GM12878 (cell line): ENCODE data around the gene PRKAG3. TPM values are rescaled to one million over a fixed set of nuclear protein-coding genes. Genes with fewer than 3 reads are reported as not detected.

Experiments used
- ATAC-seq: fragments of 200-7000 bp; cut with Tn5 transposase; 3 replicates; pipeline ENCODE4 v1.9.1; 2020; ENCODE audit warnings: mild to moderate bottlenecking, moderate library complexity
- BruUV-seq: library from RNA; stranded (reverse); fragments of 400-500 nt; replicated peaks from 2 replicates; lab custom pipeline; 2021; lab: Mats Ljungman, UMichigan
- CTCF ChIA-PET: fragments of 300-600 bp; sonication (Branson Sonifier 250); formaldehyde crosslinking; extraction: SDS; loops from one replicate; lab custom pipeline; 2021; ENCODE audit warnings: inconsistent platforms; lab: Yijun Ruan, JAX
- POLR2A ChIA-PET: fragments of 350-600 bp; formaldehyde crosslinking; extraction: SDS; loops from one replicate; lab custom pipeline; 2021; ENCODE audit warnings: inconsistent platforms; lab: Charles Lee
- RAD21 ChIA-PET: fragments of 300-600 bp; sonication (Branson Sonifier 250); formaldehyde crosslinking; loops from one replicate; lab custom pipeline; 2023; ENCODE audit warnings: antibody characterized with exemption; ENCODE audit not compliant: unreplicated experiment; lab: Charles Lee
- SMC1A ChIA-PET: fragments of 300-600 bp; sonication (Branson Sonifier 250); formaldehyde crosslinking; loops from one replicate; lab custom pipeline; 2023; ENCODE audit not compliant: unreplicated experiment, uncharacterized antibody; lab: Charles Lee
- DNase-seq: peaks from one replicate; pipeline ENCODE4 v3.0.0-alpha.2; 2011; ENCODE audit warnings: low read depth, low spot score
- FAIRE-seq: peaks from 3 replicates; lab custom pipeline; 2011; peaks lifted over from hg19 to GRCh38; lab: Jason Lieb, UNC
- H2AFZ ChIP-seq: 2 replicates; pipeline ENCODE4 v1.6.0; 2011; ENCODE audit warnings: low read depth, low read length, control low read depth; ENCODE audit not compliant: control insufficient read depth
- H3K27ac ChIP-seq: 2 replicates; pipeline ENCODE4 v1.5.1; 2011; ENCODE audit warnings: control low read depth; ENCODE audit not compliant: control insufficient read depth, insufficient read depth
- H3K27me3 ChIP-seq, 2 experiments: replicated peaks in 1 of 2; 2 replicates each; pipeline versions ENCODE4 v1.6.0 to v1.6.1; 2011; ENCODE audit warnings: low read length in 1 of 2; ENCODE audit not compliant: control insufficient read depth in 2 of 2, insufficient read depth in 2 of 2
- H3K36me3 ChIP-seq, 2 experiments: 2 replicates each; pipeline ENCODE4 v1.5.1; 2011; ENCODE audit warnings: low read length in 1 of 2; ENCODE audit not compliant: control insufficient read depth in 2 of 2, insufficient read depth in 2 of 2
- H3K4me1 ChIP-seq: 2 replicates; pipeline ENCODE4 v1.6.1; 2011; ENCODE audit warnings: mild to moderate bottlenecking, low read length, moderate library complexity, mixed read lengths; ENCODE audit not compliant: control insufficient read depth, insufficient read depth
- H3K4me2 ChIP-seq: 2 replicates; pipeline ENCODE4 v1.6.0; 2011; ENCODE audit warnings: control low read depth; ENCODE audit not compliant: control insufficient read depth, insufficient read depth
- H3K4me3 ChIP-seq: fragments of 200-600 bp; sonication (generic); 2 replicates; pipeline ENCODE4 v1.5.1; 2016
- H3K79me2 ChIP-seq: 2 replicates; pipeline ENCODE4 v1.6.0; 2011; ENCODE audit warnings: low read length; ENCODE audit not compliant: control insufficient read depth, insufficient read depth
- H3K9ac ChIP-seq: 2 replicates; pipeline ENCODE4 v1.8.0; 2011; ENCODE audit warnings: low read length, control low read depth, mixed read lengths; ENCODE audit not compliant: control insufficient read depth, insufficient read depth
- H3K9me3 ChIP-seq: replicated peaks from 3 replicates; pipeline ENCODE4 v1.5.1; 2011; ENCODE audit warnings: mild to moderate bottlenecking, low read length; ENCODE audit not compliant: control insufficient read depth, insufficient read depth
- H4K20me1 ChIP-seq: 2 replicates; pipeline ENCODE4 v1.6.0; 2011; ENCODE audit not compliant: control insufficient read depth, insufficient read depth
- CBFB ChIP-seq: IDR thresholded peaks from 2 replicates; pipeline ENCODE4 v1.6.1; 2016; ENCODE audit warnings: antibody characterized with exemption, low read depth
- IKZF1 ChIP-seq: fragments of 450-650 bp; conservative IDR thresholded peaks from 2 replicates; pipeline ENCODE4 v1.6.1; 2017; ENCODE audit warnings: antibody characterized with exemption, mild to moderate bottlenecking
- MTA3 ChIP-seq: IDR thresholded peaks from 2 replicates; pipeline ENCODE4 v1.6.1; 2012; ENCODE audit warnings: low read length, inconsistent platforms, borderline replicate concordance
- NR2C2 ChIP-seq: IDR thresholded peaks from 2 replicates; pipeline ENCODE4 v1.6.1; 2011; ENCODE audit warnings: borderline replicate concordance, low read depth; ENCODE audit not compliant: control insufficient read depth, insufficient read length
- RCOR1 ChIP-seq: conservative IDR thresholded peaks from 2 replicates; pipeline ENCODE4 v1.6.1; 2012; ENCODE audit warnings: low read depth, low read length, improper control_type of control experiment
- RFX5 ChIP-seq: IDR thresholded peaks from 2 replicates; pipeline ENCODE4 v1.6.1; 2011; ENCODE audit warnings: low read depth, low read length, improper control_type of control experiment
- SRF ChIP-seq, 2 experiments: IDR thresholded peaks; 2 replicates each; pipeline ENCODE4 v1.6.1; 2011; ENCODE audit warnings: low read depth in 2 of 2, low read length in 2 of 2, mild to moderate bottlenecking in 1 of 2, moderate library complexity in 1 of 2
- STAT1 ChIP-seq: fragments of 450-650 bp; conservative IDR thresholded peaks from 2 replicates; pipeline ENCODE4 v1.6.1; 2014; ENCODE audit warnings: antibody characterized with exemption, mild to moderate bottlenecking
- ZNF217 ChIP-seq: fragments of 450-650 bp; IDR thresholded peaks from 2 replicates; pipeline ENCODE4 v1.6.1; 2017; ENCODE audit warnings: antibody characterized with exemption, mild to moderate bottlenecking
- WGBS: methylation state at CpG from one replicate; pipeline ENCODE4 v1.1.6; 2016; ENCODE audit warnings: low lambda C conversion rate; ENCODE audit not compliant: insufficient replicate concordance, insufficient coverage; ENCODE audit errors: missing lambda C conversion rate; 5-methylcytosine and 5-hydroxymethylcytosine counted together
- in situ Hi-C: fragments of 300-500 bp; cut with MboI; formaldehyde crosslinking; loops from 9 replicates; pipeline ENCODE4 v1.14.3; 2018; ENCODE audit warnings: mixed read lengths
- intact Hi-C: fragments of 100-400 bp; cut with micrococcal nuclease; formaldehyde crosslinking; loops from one replicate; pipeline ENCODE4 v1.14.2; 2022; ENCODE audit not compliant: unreplicated experiment
- polyA plus RNA-seq, 11 experiments: library from polyadenylated mRNA; depleted of rRNA in 4 of 11; unstranded in 6 of 11; stranded (reverse) in 5 of 11; fragments of >200 nt; fragmentation: Nextera tagmentation in 4 of 11; fragmentation: Illumina TruSeq in 1 of 11; extraction: Ambion mirVana in 4 of 11; extraction: Trizol in 1 of 11; gene quantifications; 1 replicate in 1 of 11; 2 replicates in 10 of 11; pipeline versions ENCODE4 v1.2.1 to v1.2.3, GENCODE V29; 2011 to 2016; ENCODE audit warnings: inconsistent platforms in 2 of 11, missing spikeins in 2 of 11, low read depth in 1 of 11
- total RNA-seq, 4 experiments: library from RNA; depleted of rRNA in 3 of 4; stranded (reverse); fragments of >200 nt in 3 of 4; fragmentation: Illumina TruSeq in 1 of 4; extraction: Trizol in 1 of 4; gene quantifications; 2 replicates each; pipeline versions ENCODE4 v1.2.1 to v1.2.3, GENCODE V29; 2013 to 2021
- TF ChIP-seq, protein P1 (sequence below): fragments of 450-650 bp; formaldehyde crosslinking; IDR thresholded peaks from 2 replicates; pipeline ENCODE4 v1.4.0; 2022; ENCODE audit warnings: mild to moderate bottlenecking, moderate library complexity
- TF ChIP-seq, protein P2 (sequence below): IDR thresholded peaks from 2 replicates; pipeline ENCODE4 v1.6.1; 2011; ENCODE audit warnings: borderline replicate concordance, low read depth, mild to moderate bottlenecking, moderate library complexity, mixed read lengths, low read length; ENCODE audit not compliant: insufficient read depth; ENCODE audit errors: extremely low read length
- TF ChIP-seq, protein P3 (sequence below): fragments of 450-650 bp; IDR thresholded peaks from 2 replicates; pipeline ENCODE4 v1.6.1; 2017; ENCODE audit warnings: mild to moderate bottlenecking, moderate library complexity
- TF ChIP-seq, protein P4 (sequence below): IDR thresholded peaks from 2 replicates; pipeline ENCODE4 v1.6.1; 2011; ENCODE audit warnings: low read depth, mild to moderate bottlenecking, low read length, moderate library complexity, borderline replicate concordance; ENCODE audit errors: extremely low read depth

Gene PRKAG3
- total and polyA plus RNA-seq, 10 of the 15 experiments (the other 5 are each of a cell fraction or from before 2014, with no cell fraction given), result 0.04 to 0.12 (median 0.06) TPM; not detected in 7

DNA sequence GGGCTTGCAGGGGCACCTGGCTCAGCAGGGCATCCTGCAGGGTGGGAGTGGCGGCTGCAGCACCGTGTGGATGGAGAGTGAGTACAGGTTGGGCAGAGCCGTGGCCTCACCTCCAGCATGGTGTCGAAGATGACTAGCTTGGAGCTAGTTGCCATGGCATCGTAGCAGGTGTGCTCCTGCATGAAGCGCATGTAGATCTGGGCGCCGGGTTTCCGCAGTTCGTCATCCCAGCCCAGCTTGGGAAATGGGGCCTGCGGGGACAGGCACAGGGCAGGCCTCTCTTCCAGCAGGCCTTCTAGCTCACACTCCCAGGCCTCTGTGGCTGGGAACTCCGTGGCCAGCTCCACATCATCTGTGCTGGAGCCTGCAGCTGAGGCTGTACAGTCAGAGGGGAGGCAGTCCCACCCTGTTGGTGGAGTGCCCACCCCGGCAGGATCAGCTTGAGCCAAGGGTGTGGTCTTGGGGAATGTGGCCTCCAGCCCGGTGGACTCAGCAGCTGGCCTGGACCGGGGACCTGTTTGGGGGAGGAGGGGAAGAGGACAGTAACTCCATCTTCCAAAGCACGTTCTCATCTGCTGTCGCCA, 1.6 kb downstream of the PRKAG3 start:
- ChIA-PET CTCF (interaction anchor here (0.6 kb wide), 1 partner anchor 309 kb away, joined by 3 read pairs; no protein-coding TSS in a partner anchor), RAD21 (no interaction called here), SMC1A (no interaction called here), POLR2A (no interaction called here)
- Histone ChIP-seq H3K9ac (no peak overlapping the region), H3K4me1 (no peaks in the 10 kb centered on the region), H3K27me3 (no peaks in the 10 kb centered on the region; a peak in 2 of 4 replicates), H3K79me2 (no peaks in the 10 kb centered on the region), H3K27ac (no peak overlapping the region), H3K9me3 (no peaks in the 10 kb centered on the region), H3K36me3 (no peaks in the 10 kb centered on the region), H3K4me2 (no peak overlapping the region), H2AFZ (no peak overlapping the region), H4K20me1 (no peaks in the 10 kb centered on the region), H3K4me3 (no peak overlapping the region)
- in situ Hi-C loops (no loop called here), intact Hi-C loops (no loop called here)
- ATAC-seq, result no peak
- no peak for DNase-seq
- BruUV-seq, result no TSS peak
- FAIRE-seq, result no peak
- WGBS, result 59% methylated on average over 17 of the region's 17 CpGs
- TF ChIP-seq SRF (IDR thresholded peaks at IDR 0.05; ENCODE audit: low read depth in 2 of 2, low read length in 2 of 2) (no peak), MTA3 (no peak), ZNF217 (no peak), STAT1 (no peak), NR2C2 (no peak), CBFB (no peak), IKZF1 (no peak), RCOR1 (no peak), RFX5 (no peak)
- TF ChIP-seq, protein P1, sequence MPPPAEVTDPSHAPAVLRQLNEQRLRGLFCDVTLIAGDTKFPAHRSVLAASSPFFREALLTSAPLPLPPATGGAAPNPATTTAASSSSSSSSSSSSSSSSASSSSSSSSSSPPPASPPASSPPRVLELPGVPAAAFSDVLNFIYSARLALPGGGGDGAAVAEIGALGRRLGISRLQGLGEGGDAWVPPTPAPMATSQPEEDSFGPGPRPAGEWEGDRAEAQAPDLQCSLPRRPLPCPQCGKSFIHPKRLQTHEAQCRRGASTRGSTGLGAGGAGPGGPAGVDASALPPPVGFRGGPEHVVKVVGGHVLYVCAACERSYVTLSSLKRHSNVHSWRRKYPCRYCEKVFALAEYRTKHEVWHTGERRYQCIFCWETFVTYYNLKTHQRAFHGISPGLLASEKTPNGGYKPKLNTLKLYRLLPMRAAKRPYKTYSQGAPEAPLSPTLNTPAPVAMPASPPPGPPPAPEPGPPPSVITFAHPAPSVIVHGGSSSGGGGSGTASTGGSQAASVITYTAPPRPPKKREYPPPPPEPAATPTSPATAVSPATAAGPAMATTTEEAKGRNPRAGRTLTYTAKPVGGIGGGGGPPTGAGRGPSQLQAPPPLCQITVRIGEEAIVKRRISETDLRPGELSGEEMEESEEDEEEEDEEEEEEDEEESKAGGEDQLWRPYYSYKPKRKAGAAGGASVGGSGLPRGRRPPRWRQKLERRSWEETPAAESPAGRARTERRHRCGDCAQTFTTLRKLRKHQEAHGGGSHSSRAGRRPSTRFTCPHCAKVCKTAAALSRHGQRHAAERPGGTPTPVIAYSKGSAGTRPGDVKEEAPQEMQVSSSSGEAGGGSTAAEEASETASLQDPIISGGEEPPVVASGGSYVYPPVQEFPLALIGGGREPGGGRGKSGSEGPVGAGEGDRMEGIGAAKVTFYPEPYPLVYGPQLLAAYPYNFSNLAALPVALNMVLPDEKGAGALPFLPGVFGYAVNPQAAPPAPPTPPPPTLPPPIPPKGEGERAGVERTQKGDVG (CRISPR knock-in tag), result no peak
- TF ChIP-seq, protein P2, sequence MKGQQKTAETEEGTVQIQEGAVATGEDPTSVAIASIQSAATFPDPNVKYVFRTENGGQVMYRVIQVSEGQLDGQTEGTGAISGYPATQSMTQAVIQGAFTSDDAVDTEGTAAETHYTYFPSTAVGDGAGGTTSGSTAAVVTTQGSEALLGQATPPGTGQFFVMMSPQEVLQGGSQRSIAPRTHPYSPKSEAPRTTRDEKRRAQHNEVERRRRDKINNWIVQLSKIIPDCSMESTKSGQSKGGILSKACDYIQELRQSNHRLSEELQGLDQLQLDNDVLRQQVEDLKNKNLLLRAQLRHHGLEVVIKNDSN, result no peak
- TF ChIP-seq, protein P3, sequence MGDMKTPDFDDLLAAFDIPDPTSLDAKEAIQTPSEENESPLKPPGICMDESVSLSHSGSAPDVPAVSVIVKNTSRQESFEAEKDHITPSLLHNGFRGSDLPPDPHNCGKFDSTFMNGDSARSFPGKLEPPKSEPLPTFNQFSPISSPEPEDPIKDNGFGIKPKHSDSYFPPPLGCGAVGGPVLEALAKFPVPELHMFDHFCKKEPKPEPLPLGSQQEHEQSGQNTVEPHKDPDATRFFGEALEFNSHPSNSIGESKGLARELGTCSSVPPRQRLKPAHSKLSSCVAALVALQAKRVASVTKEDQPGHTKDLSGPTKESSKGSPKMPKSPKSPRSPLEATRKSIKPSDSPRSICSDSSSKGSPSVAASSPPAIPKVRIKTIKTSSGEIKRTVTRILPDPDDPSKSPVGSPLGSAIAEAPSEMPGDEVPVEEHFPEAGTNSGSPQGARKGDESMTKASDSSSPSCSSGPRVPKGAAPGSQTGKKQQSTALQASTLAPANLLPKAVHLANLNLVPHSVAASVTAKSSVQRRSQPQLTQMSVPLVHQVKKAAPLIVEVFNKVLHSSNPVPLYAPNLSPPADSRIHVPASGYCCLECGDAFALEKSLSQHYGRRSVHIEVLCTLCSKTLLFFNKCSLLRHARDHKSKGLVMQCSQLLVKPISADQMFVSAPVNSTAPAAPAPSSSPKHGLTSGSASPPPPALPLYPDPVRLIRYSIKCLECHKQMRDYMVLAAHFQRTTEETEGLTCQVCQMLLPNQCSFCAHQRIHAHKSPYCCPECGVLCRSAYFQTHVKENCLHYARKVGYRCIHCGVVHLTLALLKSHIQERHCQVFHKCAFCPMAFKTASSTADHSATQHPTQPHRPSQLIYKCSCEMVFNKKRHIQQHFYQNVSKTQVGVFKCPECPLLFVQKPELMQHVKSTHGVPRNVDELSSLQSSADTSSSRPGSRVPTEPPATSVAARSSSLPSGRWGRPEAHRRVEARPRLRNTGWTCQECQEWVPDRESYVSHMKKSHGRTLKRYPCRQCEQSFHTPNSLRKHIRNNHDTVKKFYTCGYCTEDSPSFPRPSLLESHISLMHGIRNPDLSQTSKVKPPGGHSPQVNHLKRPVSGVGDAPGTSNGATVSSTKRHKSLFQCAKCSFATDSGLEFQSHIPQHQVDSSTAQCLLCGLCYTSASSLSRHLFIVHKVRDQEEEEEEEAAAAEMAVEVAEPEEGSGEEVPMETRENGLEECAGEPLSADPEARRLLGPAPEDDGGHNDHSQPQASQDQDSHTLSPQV, result no peak
- TF ChIP-seq, protein P4, sequence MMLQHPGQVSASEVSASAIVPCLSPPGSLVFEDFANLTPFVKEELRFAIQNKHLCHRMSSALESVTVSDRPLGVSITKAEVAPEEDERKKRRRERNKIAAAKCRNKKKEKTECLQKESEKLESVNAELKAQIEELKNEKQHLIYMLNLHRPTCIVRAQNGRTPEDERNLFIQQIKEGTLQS, result no peak
